Measurements from ENCODE around the gene SEPTIN12. TPM values are rescaled to one million over a fixed set of nuclear protein-coding genes. Genes with fewer than 3 reads are reported as not detected.

The SEPTIN12 gene
- total and polyA plus RNA-seq, 2 experiments from 2014 or later = not detected

GRCh38 chr16:4836727-4837126 lies 48.6 kb upstream of the SEPTIN12 start:
- Histone ChIP-seq H3K36me3 (ENCODE audit: insufficient read depth) (peaks cover 41% of the 10 kb centered on the region), H3K4me3 (no peak overlapping the region), H2AFZ (no peak overlapping the region), H3F3A (replicated peaks; ENCODE audit: low read depth) (0 out of 2 replicates have a peak, but pooled peaks cover 16% of the 10 kb centered on the region), H4K20me1 (replicated peaks; ENCODE audit: insufficient read depth) (peaks cover 11% of the 10 kb centered on the region; the same call in 1 of the 2 replicates), H3K27ac (ENCODE audit: low read depth) (no peak overlapping the region), H3K27me3 (ENCODE audit: insufficient read depth) (no peaks in the 10 kb centered on the region), H3K79me2 (replicated peaks; ENCODE audit: insufficient read depth) (peaks cover 18% of the 10 kb centered on the region), H3K9me2 (ENCODE audit: insufficient read depth) (no peaks in the 10 kb centered on the region), H3K4me2 (no peak overlapping the region), H3K4me1 (ENCODE audit: insufficient read depth) (no peaks in the 10 kb centered on the region)
- DNase-seq (ENCODE audit: low spot score) (no peak), ATAC-seq (no peak)
- H3K27ac Mint-ChIP-seq = no peak overlapping the region
- peaks cover 67% of the 10 kb centered on the region for H3K36me3 Mint-ChIP-seq (ENCODE audit: low read depth)
- TF ChIP-seq EZH2 (IDR thresholded peaks at IDR 0.05; ENCODE audit: low read depth, unreplicated experiment) (no peak), EZH2phosphoT487 (IDR thresholded peaks at IDR 0.05; ENCODE audit: unreplicated experiment) (no peak), NANOG (IDR thresholded peaks at IDR 0.05; ENCODE audit: borderline replicate concordance) (no peak), ZNF114 (CRISPR knock-in tag; IDR thresholded peaks at IDR 0.05) (no peak), ZNF331 (CRISPR knock-in tag; IDR thresholded peaks at IDR 0.05; ENCODE audit: low read depth) (no peak), STAT1 (IDR thresholded peaks at IDR 0.05; ENCODE audit: unreplicated experiment) (no peak), CREB1 (CRISPR knock-in tag; IDR thresholded peaks at IDR 0.05; ENCODE audit: low read depth) (no peak), CTCF (conservative IDR thresholded peaks at IDR 0.05; ENCODE audit: low read depth in 2 of 2) (no peak), POLR2AphosphoS5 (IDR thresholded peaks at IDR 0.05; ENCODE audit: low read depth) (no peak)
- TF ChIP-seq, protein P1, sequence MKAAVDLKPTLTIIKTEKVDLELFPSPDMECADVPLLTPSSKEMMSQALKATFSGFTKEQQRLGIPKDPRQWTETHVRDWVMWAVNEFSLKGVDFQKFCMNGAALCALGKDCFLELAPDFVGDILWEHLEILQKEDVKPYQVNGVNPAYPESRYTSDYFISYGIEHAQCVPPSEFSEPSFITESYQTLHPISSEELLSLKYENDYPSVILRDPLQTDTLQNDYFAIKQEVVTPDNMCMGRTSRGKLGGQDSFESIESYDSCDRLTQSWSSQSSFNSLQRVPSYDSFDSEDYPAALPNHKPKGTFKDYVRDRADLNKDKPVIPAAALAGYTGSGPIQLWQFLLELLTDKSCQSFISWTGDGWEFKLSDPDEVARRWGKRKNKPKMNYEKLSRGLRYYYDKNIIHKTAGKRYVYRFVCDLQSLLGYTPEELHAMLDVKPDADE (IDR thresholded peaks at IDR 0.05) = no peak
- TF ChIP-seq, protein P2, sequence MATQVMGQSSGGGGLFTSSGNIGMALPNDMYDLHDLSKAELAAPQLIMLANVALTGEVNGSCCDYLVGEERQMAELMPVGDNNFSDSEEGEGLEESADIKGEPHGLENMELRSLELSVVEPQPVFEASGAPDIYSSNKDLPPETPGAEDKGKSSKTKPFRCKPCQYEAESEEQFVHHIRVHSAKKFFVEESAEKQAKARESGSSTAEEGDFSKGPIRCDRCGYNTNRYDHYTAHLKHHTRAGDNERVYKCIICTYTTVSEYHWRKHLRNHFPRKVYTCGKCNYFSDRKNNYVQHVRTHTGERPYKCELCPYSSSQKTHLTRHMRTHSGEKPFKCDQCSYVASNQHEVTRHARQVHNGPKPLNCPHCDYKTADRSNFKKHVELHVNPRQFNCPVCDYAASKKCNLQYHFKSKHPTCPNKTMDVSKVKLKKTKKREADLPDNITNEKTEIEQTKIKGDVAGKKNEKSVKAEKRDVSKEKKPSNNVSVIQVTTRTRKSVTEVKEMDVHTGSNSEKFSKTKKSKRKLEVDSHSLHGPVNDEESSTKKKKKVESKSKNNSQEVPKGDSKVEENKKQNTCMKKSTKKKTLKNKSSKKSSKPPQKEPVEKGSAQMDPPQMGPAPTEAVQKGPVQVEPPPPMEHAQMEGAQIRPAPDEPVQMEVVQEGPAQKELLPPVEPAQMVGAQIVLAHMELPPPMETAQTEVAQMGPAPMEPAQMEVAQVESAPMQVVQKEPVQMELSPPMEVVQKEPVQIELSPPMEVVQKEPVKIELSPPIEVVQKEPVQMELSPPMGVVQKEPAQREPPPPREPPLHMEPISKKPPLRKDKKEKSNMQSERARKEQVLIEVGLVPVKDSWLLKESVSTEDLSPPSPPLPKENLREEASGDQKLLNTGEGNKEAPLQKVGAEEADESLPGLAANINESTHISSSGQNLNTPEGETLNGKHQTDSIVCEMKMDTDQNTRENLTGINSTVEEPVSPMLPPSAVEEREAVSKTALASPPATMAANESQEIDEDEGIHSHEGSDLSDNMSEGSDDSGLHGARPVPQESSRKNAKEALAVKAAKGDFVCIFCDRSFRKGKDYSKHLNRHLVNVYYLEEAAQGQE (IDR thresholded peaks at IDR 0.05; ENCODE audit: unreplicated experiment) = no peak
- TF ChIP-seq, protein P3, sequence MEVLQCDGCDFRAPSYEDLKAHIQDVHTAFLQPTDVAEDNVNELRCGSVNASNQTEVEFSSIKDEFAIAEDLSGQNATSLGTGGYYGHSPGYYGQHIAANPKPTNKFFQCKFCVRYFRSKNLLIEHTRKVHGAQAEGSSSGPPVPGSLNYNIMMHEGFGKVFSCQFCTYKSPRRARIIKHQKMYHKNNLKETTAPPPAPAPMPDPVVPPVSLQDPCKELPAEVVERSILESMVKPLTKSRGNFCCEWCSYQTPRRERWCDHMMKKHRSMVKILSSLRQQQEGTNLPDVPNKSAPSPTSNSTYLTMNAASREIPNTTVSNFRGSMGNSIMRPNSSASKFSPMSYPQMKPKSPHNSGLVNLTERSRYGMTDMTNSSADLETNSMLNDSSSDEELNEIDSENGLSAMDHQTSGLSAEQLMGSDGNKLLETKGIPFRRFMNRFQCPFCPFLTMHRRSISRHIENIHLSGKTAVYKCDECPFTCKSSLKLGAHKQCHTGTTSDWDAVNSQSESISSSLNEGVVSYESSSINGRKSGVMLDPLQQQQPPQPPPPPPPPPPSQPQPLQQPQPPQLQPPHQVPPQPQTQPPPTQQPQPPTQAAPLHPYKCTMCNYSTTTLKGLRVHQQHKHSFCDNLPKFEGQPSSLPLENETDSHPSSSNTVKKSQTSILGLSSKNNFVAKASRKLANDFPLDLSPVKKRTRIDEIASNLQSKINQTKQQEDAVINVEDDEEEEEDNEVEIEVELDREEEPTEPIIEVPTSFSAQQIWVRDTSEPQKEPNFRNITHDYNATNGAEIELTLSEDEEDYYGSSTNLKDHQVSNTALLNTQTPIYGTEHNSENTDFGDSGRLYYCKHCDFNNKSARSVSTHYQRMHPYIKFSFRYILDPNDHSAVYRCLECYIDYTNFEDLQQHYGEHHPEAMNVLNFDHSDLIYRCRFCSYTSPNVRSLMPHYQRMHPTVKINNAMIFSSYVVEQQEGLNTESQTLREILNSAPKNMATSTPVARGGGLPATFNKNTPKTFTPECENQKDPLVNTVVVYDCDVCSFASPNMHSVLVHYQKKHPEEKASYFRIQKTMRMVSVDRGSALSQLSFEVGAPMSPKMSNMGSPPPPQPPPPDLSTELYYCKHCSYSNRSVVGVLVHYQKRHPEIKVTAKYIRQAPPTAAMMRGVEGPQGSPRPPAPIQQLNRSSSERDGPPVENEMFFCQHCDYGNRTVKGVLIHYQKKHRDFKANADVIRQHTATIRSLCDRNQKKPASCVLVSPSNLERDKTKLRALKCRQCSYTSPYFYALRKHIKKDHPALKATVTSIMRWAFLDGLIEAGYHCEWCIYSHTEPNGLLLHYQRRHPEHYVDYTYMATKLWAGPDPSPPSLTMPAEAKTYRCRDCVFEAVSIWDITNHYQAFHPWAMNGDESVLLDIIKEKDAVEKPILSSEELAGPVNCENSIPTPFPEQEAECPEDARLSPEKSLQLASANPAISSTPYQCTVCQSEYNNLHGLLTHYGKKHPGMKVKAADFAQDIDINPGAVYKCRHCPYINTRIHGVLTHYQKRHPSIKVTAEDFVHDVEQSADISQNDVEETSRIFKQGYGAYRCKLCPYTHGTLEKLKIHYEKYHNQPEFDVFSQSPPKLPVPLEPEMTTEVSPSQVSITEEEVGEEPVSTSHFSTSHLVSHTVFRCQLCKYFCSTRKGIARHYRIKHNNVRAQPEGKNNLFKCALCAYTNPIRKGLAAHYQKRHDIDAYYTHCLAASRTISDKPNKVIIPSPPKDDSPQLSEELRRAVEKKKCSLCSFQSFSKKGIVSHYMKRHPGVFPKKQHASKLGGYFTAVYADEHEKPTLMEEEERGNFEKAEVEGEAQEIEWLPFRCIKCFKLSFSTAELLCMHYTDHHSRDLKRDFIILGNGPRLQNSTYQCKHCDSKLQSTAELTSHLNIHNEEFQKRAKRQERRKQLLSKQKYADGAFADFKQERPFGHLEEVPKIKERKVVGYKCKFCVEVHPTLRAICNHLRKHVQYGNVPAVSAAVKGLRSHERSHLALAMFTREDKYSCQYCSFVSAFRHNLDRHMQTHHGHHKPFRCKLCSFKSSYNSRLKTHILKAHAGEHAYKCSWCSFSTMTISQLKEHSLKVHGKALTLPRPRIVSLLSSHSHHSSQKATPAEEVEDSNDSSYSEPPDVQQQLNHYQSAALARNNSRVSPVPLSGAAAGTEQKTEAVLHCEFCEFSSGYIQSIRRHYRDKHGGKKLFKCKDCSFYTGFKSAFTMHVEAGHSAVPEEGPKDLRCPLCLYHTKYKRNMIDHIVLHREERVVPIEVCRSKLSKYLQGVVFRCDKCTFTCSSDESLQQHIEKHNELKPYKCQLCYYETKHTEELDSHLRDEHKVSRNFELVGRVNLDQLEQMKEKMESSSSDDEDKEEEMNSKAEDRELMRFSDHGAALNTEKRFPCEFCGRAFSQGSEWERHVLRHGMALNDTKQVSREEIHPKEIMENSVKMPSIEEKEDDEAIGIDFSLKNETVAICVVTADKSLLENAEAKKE (CRISPR knock-in tag; IDR thresholded peaks at IDR 0.05) = no peak
- H3K27me3 Mint-ChIP-seq (ENCODE audit: insufficient read depth, low read depth, poor library complexity) = peaks cover 2% of the 10 kb centered on the region
- H3K4me3 Mint-ChIP-seq = no peak overlapping the region; the same call in 2 of the 3 replicates
- no peaks in the 10 kb centered on the region for H3K4me1 Mint-ChIP-seq
- H3K9me3 Mint-ChIP-seq = no peaks in the 10 kb centered on the region
